K562 (cell line): ENCODE data around the gene BRD4.
A peak's percentile ranks its signal among the peaks of the same experiment; 100 is the strongest.

Source experiments
- CCNT2 ChIP-seq: IDR thresholded peaks from 2 replicates; pipeline ENCODE4 v1.6.1; 2011; ENCODE audit warnings: borderline replicate concordance, low read depth, mild to moderate bottlenecking, moderate library complexity, mixed read lengths, low read length; ENCODE audit not compliant: insufficient read length; ENCODE audit errors: extremely low read depth
- CHD7 ChIP-seq: fragments of 200-600 bp; sonication (generic); IDR thresholded peaks from one replicate; pipeline ENCODE4 v1.6.1; 2012; ENCODE audit warnings: mild to moderate bottlenecking, low read depth, low read length, inconsistent platforms
- CTCF ChIP-seq, 3 experiments: IDR thresholded peaks in 2 of 3; conservative IDR thresholded peaks in 1 of 3; 2 replicates each; pipeline ENCODE4 v1.5.1; 2011 to 2012; ENCODE audit warnings: low read length in 3 of 3, mild to moderate bottlenecking in 3 of 3, control low read depth in 2 of 3, improper control_type of control experiment in 1 of 3, inconsistent platforms in 1 of 3, low read depth in 1 of 3, mixed read lengths in 1 of 3, moderate library complexity in 1 of 3; ENCODE audit not compliant: insufficient read depth in 2 of 3
- KLF16 ChIP-seq: IDR thresholded peaks from 2 replicates; pipeline ENCODE4 v1.6.1; 2016; ENCODE audit warnings: antibody characterized with exemption
- NFIC ChIP-seq: fragments of 450-650 bp; IDR thresholded peaks from 2 replicates; pipeline ENCODE4 v1.6.1; 2017; ENCODE audit warnings: mild to moderate bottlenecking, inconsistent platforms
- POLR2A ChIP-seq: fragments of 450-650 bp; conservative IDR thresholded peaks from 2 replicates; pipeline ENCODE4 v1.6.1; 2016
- POLR2AphosphoS5 ChIP-seq: IDR thresholded peaks from 2 replicates; pipeline ENCODE4 v1.6.1; 2011; ENCODE audit warnings: mild to moderate bottlenecking, low read depth, low read length, moderate library complexity; ENCODE audit not compliant: control insufficient read depth, insufficient read depth
- RBBP5 ChIP-seq: fragments of 200-600 bp; sonication (generic); IDR thresholded peaks from 2 replicates; pipeline ENCODE4 v1.6.1; 2012; ENCODE audit warnings: borderline replicate concordance, mild to moderate bottlenecking, low read length, control low read depth, inconsistent platforms; ENCODE audit not compliant: insufficient read depth, poor library complexity, severe bottlenecking
- SMARCC2 ChIP-seq: fragments of 450-650 bp; IDR thresholded peaks from 2 replicates; pipeline ENCODE4 v1.6.1; 2017; ENCODE audit warnings: antibody characterized with exemption, moderate library complexity, mild to moderate bottlenecking, low read depth
- TCF7L2 ChIP-seq: fragments of 150-350 bp; IDR thresholded peaks from 2 replicates; pipeline ENCODE4 v1.6.1; 2016; ENCODE audit warnings: low read depth, mild to moderate bottlenecking, low read length, moderate library complexity
- ZFX ChIP-seq: sonication (generic); formaldehyde crosslinking; IDR thresholded peaks from 2 replicates; pipeline ENCODE4 v1.8.0; 2022; ENCODE audit warnings: mild to moderate bottlenecking, missing genetic modification reagents, moderate library complexity
- ZNF3 ChIP-seq: fragments of 250-450 bp; sonication (Bioruptor Pico); IDR thresholded peaks from 2 replicates; pipeline ENCODE4 v1.5.0; 2021; ENCODE audit warnings: mild to moderate bottlenecking, moderate library complexity
- ZSCAN29 ChIP-seq: fragments of 450-650 bp; IDR thresholded peaks from 2 replicates; pipeline ENCODE4 v1.6.1; 2017

- TF ChIP-seq POLR2AphosphoS5 (no peak), SMARCC2 (no peak), CCNT2 (no peak), ZFX (CRISPR knock-in tag) (peak; percentile 21; the same call in 1 of the 2 replicates), NFIC (no peak), ZNF3 (CRISPR knock-in tag) (no peak), CHD7 (no peak), ZSCAN29 (no peak), TCF7L2 (no peak), CTCF (IDR thresholded peaks at IDR 0.05 in 2 of 3, conservative IDR thresholded peaks at IDR 0.05 in 1 of 3; ENCODE audit: insufficient read depth in 2 of 3, low read depth in 1 of 3, low read length in 3 of 3) (no peak), RBBP5 (no peak), KLF16 (no peak), POLR2A (no peak)
These were observed 1.4 kb downstream of the BRD4 start for GRCh38 chr19:15330801-15331418.
